ENCODE results near the gene AIPL1.

DNA sequence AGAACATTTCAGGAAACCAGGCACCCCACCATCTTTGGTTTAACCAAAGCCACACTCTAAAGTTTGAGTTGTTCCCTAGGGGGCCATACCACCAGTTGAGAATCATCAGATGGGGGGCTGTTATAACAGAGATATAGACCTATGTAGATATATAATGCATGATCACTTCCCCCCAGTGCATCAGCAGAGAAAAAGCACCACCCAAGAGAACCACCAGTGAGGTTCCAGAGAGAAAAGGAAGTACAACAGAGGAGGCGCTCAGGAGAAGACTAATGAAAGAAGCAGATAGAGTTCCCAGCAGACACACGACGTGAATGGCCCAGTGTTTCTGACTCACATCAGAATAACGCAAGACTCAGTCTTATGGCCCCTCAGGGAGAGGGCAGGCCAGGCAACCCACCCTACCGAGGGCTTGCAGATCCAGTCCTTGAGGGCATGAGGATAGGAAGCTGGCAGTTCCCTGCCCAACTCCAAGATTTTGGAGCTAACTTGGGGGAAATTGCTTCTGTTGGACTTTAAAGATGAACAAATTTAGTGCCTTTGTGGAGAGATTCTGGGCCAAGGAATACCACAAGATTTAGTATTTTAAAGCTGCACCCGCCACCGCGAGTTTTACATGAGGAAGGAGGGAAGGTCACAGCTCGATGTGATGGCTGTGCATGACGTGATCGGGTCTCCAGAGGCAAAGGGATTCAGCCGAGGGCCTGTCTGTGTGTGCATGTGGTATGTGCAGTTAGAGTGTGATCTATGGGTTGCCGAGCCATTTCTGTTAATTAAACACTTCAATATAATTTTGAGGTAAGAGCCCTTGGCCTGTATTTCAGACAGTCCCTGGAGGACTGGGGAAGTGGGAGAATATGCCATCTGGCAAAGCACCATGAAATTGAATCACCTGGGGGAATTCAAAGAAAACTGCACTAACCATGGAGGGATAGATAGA, 53.1 kb downstream of the AIPL1 start:
- TF ChIP-seq POLR2A (IDR thresholded peaks at IDR 0.05) = no peak
- TF ChIP-seq, protein P1, sequence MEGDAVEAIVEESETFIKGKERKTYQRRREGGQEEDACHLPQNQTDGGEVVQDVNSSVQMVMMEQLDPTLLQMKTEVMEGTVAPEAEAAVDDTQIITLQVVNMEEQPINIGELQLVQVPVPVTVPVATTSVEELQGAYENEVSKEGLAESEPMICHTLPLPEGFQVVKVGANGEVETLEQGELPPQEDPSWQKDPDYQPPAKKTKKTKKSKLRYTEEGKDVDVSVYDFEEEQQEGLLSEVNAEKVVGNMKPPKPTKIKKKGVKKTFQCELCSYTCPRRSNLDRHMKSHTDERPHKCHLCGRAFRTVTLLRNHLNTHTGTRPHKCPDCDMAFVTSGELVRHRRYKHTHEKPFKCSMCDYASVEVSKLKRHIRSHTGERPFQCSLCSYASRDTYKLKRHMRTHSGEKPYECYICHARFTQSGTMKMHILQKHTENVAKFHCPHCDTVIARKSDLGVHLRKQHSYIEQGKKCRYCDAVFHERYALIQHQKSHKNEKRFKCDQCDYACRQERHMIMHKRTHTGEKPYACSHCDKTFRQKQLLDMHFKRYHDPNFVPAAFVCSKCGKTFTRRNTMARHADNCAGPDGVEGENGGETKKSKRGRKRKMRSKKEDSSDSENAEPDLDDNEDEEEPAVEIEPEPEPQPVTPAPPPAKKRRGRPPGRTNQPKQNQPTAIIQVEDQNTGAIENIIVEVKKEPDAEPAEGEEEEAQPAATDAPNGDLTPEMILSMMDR (IDR thresholded peaks at IDR 0.05) = no peak
